Measurements from ENCODE around the gene PALD1. TPM values are rescaled to one million over a fixed set of nuclear protein-coding genes. Genes with fewer than 3 reads are reported as not detected.

PALD1 gene
- total RNA-seq, 1 experiment from 2014 or later = 33.1 TPM

- TF ChIP-seq RAD21 (IDR thresholded peaks at IDR 0.05; ENCODE audit: low read depth) (peak; percentile 20; the same call in 1 of the 2 replicates), YY1 (IDR thresholded peaks at IDR 0.05; ENCODE audit: extremely low read depth, insufficient replicate concordance, low read depth, low read length) (no peak)
- BruUV-seq (replicated peaks) = no TSS peak
- Histone ChIP-seq H3K79me2 (ENCODE audit: insufficient read depth, low read length) (no peaks in the 10 kb centered on the region), H3K27me3 (ENCODE audit: insufficient read depth, low read length) (no peaks in the 10 kb centered on the region), H3K27ac (ENCODE audit: low read depth, low read length) (no peak overlapping the region), H3K9ac (ENCODE audit: low read length) (no peak overlapping the region), H3K36me3 (ENCODE audit: control insufficient read depth in 1 of 2, insufficient read depth in 2 of 2, low read length in 2 of 2) (peaks cover 15 to 27% of the 10 kb centered on the region in 2 experiments; a peak in 3 of 4 replicates), H3K4me3 (replicated peaks in 1 of 2; ENCODE audit: low read depth in 1 of 2, low read length in 2 of 2) (no peak overlapping the region), H3K9me3 (ENCODE audit: control insufficient read depth in 1 of 2, insufficient read depth in 1 of 2, low read depth in 1 of 2, low read length in 2 of 2) (no peaks in the 10 kb centered on the region), H3K4me2 (ENCODE audit: low read length) (no peak overlapping the region), H4K20me1 (ENCODE audit: insufficient read depth) (no peaks in the 10 kb centered on the region), H3K9me2 (ENCODE audit: insufficient read depth) (no peaks in the 10 kb centered on the region), H3K4me1 (ENCODE audit: control insufficient read depth in 1 of 2, insufficient read depth in 2 of 2, low read length in 2 of 2) (peaks cover 3 to 11% of the 10 kb centered on the region in 2 experiments; a peak in 2 of 4 replicates), H2AFZ (ENCODE audit: low read depth, low read length, poor library complexity, severe bottlenecking) (no peak overlapping the region)
- no peak for DNase-seq (ENCODE audit: low read depth, low spot score)
- no peak for ATAC-seq
- RAD21 ChIA-PET (ENCODE audit: low non-redundant PET in 1 of 2, low total read pairs in 2 of 2, uncharacterized antibody in 2 of 2, unreplicated experiment in 2 of 2) = interaction anchor here in 1 of 2 experiments (1.3 kb wide), 1 partner anchor 75 kb away, joined by 3 read pairs; no protein-coding TSS in a partner anchor
- POLR2A ChIA-PET = no interaction called here
- CTCF ChIA-PET = interaction anchor here (3.7 kb wide), 1 partner anchor 75 kb away, joined by 21 read pairs; no protein-coding TSS in a partner anchor
- intact Hi-C loops (cut with micrococcal nuclease) = loop anchor here (5.0 kb wide), 2 partner anchors 59 to 314 kb away; partner anchors contain the start of gene PALD1
Observed at GRCh38 chr10:70536196-70536861, 57.8 kb downstream of the PALD1 start.

DNA sequence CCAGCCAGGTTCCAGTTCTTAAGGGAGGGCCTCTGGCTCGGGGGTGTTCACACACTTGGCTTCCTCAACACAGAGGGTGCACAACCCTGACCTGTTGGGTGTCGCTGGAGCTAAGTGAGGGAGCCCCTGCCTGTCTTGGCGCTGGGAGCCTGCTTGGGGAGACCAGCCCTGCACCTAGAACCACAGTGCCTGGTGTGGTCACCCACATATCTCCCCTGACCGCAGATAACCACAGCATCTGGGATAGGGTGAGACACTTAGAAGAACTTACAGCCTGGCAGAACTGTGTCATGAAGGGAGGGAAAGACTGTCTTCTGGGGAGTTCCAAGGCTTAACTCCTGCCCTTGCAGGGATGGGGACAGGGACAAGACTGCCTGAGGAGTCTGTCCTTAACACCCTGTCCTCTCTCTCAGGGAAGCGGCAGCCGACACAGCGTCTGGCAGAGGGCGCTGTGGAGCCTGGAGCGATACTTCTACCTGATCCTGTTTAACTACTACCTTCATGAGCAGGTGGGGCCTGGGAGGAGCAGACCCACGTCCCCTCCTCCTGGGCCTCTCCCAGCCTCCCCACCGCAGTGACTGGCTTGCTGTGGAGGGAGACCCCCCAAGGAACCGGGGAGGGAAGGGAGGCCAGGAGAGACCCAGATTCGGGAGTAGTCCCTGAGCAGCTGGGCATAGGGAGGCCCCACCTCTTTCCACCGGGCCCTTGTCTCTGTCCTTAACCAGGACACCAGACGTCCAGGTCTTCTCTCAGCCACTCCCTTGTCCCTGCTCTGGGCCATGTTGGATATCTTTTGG, 59.0 kb downstream of the PALD1 start:
- H3K4me3 ChIP-seq (replicated peaks in 1 of 2; ENCODE audit: low read depth in 1 of 2, low read length in 2 of 2) = no peak overlapping the region
- H3K36me3 ChIP-seq (ENCODE audit: control insufficient read depth in 1 of 2, insufficient read depth in 2 of 2, low read length in 2 of 2) = peaks cover 13 to 29% of the 10 kb centered on the region in 2 experiments; a peak in 3 of 4 replicates
- no peaks in the 10 kb centered on the region for H4K20me1 ChIP-seq (ENCODE audit: insufficient read depth)
- DNase-seq (ENCODE audit: low read depth, low spot score) = no peak
- peak; percentile 80 for ATAC-seq
- intact Hi-C loops (cut with micrococcal nuclease) = loop anchor here (1.0 to 5.0 kb wide), 3 partner anchors 60 to 315 kb away; partner anchors contain the start of gene PALD1
- H3K27me3 ChIP-seq (ENCODE audit: insufficient read depth, low read length) = no peaks in the 10 kb centered on the region
- TF ChIP-seq JUND (IDR thresholded peaks at IDR 0.05) = no peak
- TF ChIP-seq RAD21 (IDR thresholded peaks at IDR 0.05; ENCODE audit: low read depth) = peak; percentile 47
- TF ChIP-seq, protein P1, sequence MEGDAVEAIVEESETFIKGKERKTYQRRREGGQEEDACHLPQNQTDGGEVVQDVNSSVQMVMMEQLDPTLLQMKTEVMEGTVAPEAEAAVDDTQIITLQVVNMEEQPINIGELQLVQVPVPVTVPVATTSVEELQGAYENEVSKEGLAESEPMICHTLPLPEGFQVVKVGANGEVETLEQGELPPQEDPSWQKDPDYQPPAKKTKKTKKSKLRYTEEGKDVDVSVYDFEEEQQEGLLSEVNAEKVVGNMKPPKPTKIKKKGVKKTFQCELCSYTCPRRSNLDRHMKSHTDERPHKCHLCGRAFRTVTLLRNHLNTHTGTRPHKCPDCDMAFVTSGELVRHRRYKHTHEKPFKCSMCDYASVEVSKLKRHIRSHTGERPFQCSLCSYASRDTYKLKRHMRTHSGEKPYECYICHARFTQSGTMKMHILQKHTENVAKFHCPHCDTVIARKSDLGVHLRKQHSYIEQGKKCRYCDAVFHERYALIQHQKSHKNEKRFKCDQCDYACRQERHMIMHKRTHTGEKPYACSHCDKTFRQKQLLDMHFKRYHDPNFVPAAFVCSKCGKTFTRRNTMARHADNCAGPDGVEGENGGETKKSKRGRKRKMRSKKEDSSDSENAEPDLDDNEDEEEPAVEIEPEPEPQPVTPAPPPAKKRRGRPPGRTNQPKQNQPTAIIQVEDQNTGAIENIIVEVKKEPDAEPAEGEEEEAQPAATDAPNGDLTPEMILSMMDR (IDR thresholded peaks at IDR 0.05 in 2 of 3, conservative IDR thresholded peaks at IDR 0.05 in 1 of 3; ENCODE audit: borderline replicate concordance in 1 of 3, insufficient read depth in 1 of 3, low read depth in 2 of 3, low read length in 2 of 3) = peak; percentile 40 to 84 (median 79); a peak in 5 of 6 replicates
- H3K9me3 ChIP-seq (ENCODE audit: control insufficient read depth in 1 of 2, insufficient read depth in 1 of 2, low read depth in 1 of 2, low read length in 2 of 2) = no peaks in the 10 kb centered on the region
- POLR2A ChIA-PET = no interaction called here
- no peak overlapping the region for H3K4me2 ChIP-seq (ENCODE audit: low read length)
- H3K9ac ChIP-seq (ENCODE audit: low read length) = no peak overlapping the region
- no peak overlapping the region; the same call in 1 of the 2 replicates for H3K27ac ChIP-seq (ENCODE audit: low read depth, low read length)
- H3K79me2 ChIP-seq (ENCODE audit: insufficient read depth, low read length) = no peaks in the 10 kb centered on the region
- BruUV-seq (replicated peaks) = no TSS peak
- H3K4me1 ChIP-seq (ENCODE audit: control insufficient read depth in 1 of 2, insufficient read depth in 2 of 2, low read length in 2 of 2) = peaks cover 3 to 11% of the 10 kb centered on the region in 2 experiments; a peak in 2 of 4 replicates
- H3K9me2 ChIP-seq (ENCODE audit: insufficient read depth) = no peaks in the 10 kb centered on the region
- RAD21 ChIA-PET (ENCODE audit: low non-redundant PET in 1 of 2, low total read pairs in 2 of 2, uncharacterized antibody in 2 of 2, unreplicated experiment in 2 of 2) = interaction anchor here in 1 of 2 experiments (1.4 kb wide), 1 partner anchor 76 kb away, joined by 7 read pairs; no protein-coding TSS in a partner anchor
- H2AFZ ChIP-seq (ENCODE audit: low read depth, low read length, poor library complexity, severe bottlenecking) = no peak overlapping the region
- CTCF ChIA-PET = interaction anchor here (3.7 kb wide), 1 partner anchor 76 kb away, joined by 21 read pairs; no protein-coding TSS in a partner anchor

Measured in HCT116 (cell line).